Daoy (cell line): ENCODE data around the gene SETD2. TPM values are rescaled to one million over a fixed set of nuclear protein-coding genes. Genes with fewer than 3 reads are reported as not detected.

Experiments used
- DNase-seq: peaks from one replicate; pipeline ENCODE4 v3.0.0-alpha.2; 2015; ENCODE audit warnings: low read depth
- total RNA-seq: library from RNA; depleted of rRNA; stranded (reverse); fragments of >200 nt; shearing (Covaris generic); gene quantifications from 2 replicates; pipeline ENCODE4 v1.2.3, GENCODE V29; 2014

The SETD2 gene
- total RNA-seq, 1 experiment from 2014 or later = 17.3 TPM

DNA sequence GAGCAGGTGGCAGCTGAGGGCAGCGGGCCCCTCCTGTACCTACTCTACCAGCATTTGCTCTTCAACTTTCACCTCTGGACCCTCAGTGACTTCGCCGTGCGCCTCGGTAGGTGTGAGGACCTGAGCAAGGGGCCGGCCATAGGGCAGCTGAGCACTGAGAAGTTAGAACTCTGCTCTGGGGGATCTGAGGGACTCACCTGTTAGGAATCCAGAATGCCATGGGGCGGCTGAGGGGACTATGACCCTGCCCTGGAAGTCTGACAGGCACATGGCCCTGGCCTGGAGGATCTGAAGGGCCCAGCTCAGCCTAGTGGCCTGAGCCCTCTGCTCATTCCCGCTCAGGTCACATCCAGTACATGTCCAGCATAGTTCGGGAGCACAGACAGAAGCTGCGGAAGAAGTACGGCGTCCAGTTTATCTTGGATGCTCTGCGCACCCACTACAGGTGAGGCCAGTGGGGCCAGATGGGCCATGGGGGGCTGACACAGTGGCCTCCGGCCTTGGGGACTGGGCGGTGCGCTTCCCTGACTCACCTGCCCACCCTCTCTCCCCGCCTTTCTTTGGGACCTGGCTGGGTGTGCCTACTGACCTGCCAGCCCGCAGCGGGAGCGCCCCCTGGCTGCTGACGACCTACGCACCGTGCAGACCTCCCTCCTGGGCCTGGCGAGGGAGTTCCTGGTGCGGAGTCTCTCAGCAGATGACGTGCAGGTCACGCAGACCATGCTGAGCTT lies 165.6 kb downstream of the SETD2 start:
- peak; percentile 76 for DNase-seq

DNA sequence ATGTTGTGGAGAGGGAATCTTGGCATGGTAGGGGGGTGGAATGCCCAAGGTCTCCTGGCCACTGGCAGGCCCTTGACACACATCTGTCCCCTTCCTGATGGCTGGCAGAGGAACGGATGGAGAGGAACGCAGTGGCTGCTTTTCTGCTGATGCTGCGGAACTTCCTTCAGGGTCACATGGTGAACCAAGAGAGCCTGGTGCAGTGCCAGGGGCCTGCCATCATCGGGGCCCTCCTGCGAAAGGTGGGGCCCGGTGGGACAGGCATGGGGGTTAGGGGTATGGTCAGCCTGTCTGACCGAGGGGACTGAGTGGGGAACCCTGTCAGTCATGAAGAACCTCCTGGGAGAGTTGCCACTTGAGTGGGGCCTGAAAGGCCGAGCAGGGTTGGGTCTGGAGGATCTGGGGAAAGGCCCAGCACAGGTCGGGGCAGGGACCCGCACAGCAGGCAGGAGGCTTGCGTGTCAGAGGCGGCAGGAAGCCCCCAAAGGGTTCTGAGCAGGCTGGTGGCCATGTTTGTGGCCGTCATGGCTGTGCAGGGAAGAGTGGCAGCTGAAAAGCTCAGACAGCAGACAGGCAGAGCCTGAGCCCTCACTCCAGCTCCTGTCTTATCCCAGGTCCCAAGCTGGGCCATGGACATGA lies 166.3 kb downstream of the SETD2 start:
- DNase-seq = no peak

- no peak for DNase-seq
Observed at GRCh38 chr3:46996689-46997452, 167.0 kb downstream of the SETD2 start.

DNA sequence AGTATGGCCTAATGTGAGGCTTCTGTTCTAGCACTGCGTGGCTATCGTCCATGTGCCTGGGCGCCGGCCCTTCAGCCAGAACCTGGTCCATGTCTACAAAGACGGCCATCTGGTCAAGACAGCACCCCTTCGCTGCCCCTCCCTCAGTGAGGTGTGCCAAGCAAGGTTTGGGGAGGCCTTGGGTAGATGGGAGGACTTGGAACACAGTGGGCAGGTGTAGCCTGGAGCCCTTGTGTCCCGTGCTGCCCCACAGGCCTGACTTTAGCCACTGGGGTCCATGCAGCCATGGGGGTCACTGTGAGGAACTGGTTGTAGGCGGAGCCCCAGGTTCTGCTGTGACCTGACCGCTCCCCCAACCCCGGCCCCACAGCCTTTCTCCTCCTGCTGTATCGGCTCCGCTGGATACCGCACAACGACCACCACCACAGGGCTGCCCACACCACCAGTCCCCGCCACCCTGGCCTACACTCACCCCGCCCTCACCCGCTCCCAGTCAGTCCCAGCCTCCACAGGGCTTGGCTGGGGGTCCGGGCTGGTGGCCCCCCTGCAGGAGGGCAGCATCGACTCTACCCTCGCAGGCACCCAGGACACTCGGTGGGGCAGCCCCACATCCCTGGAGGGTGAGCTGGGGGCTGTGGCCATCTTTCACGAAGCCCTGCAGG lies 167.9 kb downstream of the SETD2 start:
- no peak for DNase-seq

DNA sequence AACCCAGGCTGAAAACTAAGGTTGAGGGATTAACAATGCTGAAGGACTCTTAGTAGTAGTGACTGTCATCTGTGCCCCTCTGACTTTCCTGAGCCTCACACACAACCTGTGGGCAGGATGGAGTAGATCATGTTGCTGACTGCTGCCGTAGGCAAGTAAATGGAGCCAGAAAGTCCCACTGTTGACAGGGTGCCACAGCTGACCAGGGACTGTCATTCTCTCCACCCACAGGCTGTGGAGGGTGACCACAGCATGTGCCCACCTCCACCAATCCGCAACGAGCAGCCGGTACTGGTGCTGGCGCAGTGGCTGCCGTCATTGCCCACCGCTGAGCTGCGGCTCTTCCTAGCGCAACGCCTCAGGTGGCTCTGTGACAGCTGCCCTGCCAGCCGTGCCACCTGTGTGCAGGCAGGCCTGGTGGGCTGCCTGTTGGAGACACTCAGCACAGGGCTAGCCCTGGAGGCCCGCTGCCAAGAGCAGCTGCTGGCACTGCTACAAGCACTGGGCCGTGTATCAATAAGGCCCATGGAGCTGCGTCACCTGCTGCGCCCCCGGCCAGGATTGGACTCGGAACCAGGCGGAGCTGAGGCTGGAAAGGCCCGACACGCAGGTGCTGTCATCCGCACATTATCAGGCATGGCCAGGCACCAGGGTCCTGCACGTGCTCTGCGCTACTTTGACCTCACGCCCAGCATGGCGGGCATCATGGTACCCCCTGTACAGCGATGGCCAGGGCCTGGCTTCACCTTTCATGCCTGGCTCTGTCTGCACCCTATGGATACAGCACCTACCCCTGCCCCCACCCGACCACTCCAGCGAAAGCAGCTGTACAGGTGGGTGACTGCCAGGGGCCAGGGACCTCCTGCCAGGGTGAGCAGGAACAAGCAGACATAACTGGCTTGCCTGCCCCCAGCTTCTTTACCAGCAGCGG lies 168.8 kb downstream of the SETD2 start:
- DNase-seq = no peak

DNA sequence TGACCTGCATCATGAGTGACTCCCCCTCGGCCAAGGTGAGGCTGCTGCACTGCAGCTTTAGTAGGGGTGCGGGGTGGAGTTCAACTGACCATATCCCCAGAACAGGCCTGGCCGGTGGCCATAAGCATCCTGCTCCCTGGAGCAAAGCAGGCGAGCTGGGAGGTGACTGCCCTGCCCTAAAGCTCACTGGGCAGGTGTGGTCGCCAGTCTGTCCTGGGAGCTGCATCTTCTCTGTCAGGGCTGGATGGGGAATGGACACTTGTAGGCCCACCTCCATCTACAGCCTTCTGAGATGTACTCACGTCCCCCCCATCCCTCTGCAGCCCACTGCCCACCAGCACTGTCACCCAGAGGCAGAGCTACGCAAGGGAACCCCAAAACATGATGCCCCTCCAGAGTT lies 169.9 kb downstream of the SETD2 start:
- DNase-seq = no peak

DNA sequence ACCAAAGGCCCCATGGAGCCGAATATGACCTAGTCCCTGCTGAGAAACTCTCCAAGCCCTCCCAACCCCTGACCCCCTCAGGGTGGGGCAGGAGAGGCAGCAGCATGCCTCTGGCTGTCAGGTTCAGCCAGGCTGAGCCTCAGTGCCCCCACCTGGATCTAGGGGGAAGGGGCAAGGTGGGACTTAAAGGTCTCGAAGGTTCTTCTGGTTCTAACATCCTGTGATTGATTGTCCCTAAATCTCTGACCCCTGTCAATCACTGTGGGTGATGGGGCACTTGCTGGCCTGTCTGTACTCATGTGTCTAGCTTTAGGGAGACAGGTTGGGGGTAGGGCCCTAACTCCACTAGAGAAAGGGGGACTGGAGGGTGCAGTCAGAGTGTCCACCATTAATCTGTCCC lies 170.6 kb downstream of the SETD2 start:
- no peak for DNase-seq

- DNase-seq = no peak
Observed at GRCh38 chr3:46992231-46992630, 171.7 kb downstream of the SETD2 start.

GRCh38 chr3:46991406-46992165 lies 172.3 kb downstream of the SETD2 start:
- DNase-seq = no peak

DNA sequence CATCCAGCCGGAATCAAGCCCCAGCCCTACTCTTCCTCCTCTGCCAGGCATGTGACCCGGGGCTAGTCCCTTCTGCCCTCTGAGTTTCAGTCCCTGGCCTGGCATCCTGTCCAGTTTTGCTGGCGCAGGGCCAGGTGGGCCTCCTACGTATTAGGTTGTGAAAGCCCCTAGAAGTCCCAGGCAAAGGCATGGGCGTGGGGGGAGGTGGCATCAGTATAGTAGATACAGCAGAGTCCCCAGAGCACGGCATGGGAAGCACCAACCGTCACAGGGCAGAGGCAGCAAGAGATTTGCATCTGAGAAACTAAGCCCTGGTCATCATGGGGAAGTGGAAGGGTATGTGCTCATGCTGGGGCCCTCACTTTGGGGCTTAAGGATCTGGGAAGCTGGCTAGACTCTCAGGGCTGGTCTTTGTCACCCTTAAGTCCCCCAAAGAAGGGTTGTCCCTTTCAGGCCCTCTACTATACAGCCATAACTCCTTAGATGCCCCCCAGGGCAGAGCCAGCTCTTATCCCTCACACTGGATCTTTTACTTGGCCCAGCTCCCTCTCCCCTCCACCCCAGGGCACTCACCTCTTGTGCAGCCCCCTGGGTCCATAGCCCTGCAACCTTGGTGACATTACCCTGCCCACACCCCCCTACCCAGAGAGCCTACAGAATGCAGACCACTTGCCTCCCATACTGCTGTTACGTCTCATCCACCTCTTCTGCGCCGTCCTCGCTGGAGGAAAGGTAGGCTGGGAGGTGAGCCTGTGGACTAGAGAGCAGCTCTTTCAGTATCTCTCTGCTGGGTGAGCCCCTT lies 173.1 kb downstream of the SETD2 start:
- no peak for DNase-seq

DNA sequence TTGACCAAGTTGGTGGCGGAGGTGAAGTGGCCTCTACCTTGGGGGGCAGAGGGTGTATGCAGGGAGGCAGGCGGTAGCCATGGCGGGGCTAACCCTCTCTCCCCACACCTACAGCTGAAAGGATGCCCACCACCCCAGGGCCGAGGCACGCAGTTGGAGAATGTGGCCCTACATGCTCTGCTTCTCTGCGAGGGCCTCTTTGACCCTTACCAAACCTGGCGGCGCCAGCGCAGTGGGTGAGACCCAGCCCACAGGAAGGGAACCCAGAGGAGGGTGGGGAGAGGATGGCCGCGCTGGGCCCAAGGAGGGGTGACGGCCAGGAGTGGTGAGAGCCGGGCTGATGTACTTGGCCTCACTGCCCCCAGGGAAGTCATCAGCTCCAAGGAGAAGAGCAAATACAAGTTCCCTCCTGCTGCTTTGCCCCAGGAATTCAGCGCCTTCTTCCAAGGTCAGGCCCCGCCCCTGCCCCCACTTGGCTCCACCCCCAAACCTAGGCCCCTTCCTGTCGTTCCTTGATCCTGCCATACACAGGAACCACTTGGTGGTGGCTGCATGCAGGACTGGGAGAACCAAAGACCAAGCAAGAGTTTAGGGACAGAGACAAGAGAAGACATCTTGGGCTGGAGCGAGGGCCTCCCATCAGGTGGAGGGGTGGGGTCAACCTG lies 174.6 kb downstream of the SETD2 start:
- no peak for DNase-seq

GRCh38 chr3:46988616-46989015 lies 175.3 kb downstream of the SETD2 start:
- DNase-seq = no peak

- peak; percentile 63 for DNase-seq
Observed at GRCh38 chr3:46987743-46988401, 176.0 kb downstream of the SETD2 start.

DNA sequence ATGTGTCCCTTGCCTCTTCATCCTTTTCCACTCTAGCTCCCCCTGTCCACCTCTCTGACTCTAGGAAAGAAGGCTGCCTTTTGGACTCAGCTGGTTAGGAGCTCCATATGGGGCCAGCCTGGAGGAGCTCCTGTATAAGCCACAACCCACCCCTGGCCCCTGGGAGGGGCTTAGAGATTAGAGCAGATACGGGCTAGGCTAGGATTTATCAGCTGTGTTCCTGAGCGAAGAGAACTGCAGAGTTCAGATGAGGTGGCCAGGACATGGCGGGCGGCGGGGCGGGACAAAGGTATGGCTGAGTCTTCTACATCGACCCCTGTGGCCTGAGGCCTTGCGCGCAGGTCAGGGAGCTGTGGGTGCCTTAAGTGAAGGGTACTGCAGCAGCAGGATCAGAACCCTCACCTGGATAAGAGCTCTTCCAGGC lies 176.6 kb downstream of the SETD2 start:
- DNase-seq = no peak

DNA sequence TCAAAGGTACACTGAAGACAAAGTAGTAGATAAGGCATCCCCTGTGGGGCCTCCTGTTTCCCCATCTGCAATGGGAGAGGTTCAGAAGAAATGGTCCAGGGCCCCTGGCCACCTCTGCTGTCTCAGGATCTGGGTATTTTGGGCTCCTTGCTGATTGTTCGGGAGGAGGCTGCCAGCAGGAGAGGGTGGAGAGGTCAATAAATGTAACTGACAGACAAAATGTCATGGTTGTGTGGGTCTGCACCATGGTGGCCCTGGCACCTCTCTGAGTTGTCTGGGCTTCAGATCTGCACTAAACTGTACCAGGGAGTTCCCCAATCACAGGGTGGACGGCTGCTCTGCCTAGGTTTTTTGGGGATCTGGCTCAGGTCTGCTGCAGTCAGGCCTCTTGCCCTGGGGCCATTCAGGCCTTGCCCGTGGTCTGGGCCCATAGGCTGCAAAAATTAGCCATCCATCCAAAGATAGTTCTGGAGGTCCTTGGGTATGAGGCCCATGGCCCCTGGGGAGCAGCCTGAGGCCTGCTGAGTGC lies 177.1 kb downstream of the SETD2 start:
- no peak for DNase-seq

GRCh38 chr3:46986055-46986730 lies 177.7 kb downstream of the SETD2 start:
- no peak for DNase-seq

GRCh38 chr3:46985588-46985987 lies 178.3 kb downstream of the SETD2 start:
- no peak for DNase-seq
